Measurements from ENCODE around the gene INO80B. TPM values are rescaled to one million over a fixed set of nuclear protein-coding genes. Genes with fewer than 3 reads are reported as not detected.

Gene INO80B
- total RNA-seq, 1 experiment from 2014 or later: 24.0 TPM

GRCh38 chr2:74423231-74424095, 31.4 kb upstream of the INO80B start:
- BruUV-seq (replicated peaks): no TSS peak
- no peak overlapping the region for H3K4me2 ChIP-seq (ENCODE audit: low read length)
- ChIA-PET RAD21 (ENCODE audit: low non-redundant PET in 1 of 2, low total read pairs in 2 of 2, uncharacterized antibody in 2 of 2, unreplicated experiment in 2 of 2) (no interaction called here), CTCF (no interaction called here), POLR2A (no interaction called here)
- H3K9me3 ChIP-seq (ENCODE audit: control insufficient read depth in 1 of 2, insufficient read depth in 1 of 2, low read depth in 1 of 2, low read length in 2 of 2): no peaks in the 10 kb centered on the region
- no peaks in the 10 kb centered on the region for H3K79me2 ChIP-seq (ENCODE audit: insufficient read depth, low read length)
- DNase-seq (ENCODE audit: low read depth, low spot score): no peak
- no peaks in the 10 kb centered on the region for H3K9me2 ChIP-seq (ENCODE audit: insufficient read depth)
- no peaks in the 10 kb centered on the region for H3K27me3 ChIP-seq (ENCODE audit: insufficient read depth, low read length)
- H3K4me1 ChIP-seq (ENCODE audit: control insufficient read depth in 1 of 2, insufficient read depth in 2 of 2, low read length in 2 of 2): peaks cover 0 to 36% of the 10 kb centered on the region in 2 experiments; a peak in 3 of 4 replicates
- no peaks in the 10 kb centered on the region for H4K20me1 ChIP-seq (ENCODE audit: insufficient read depth)
- peaks cover 16 to 26% of the 10 kb centered on the region in 2 experiments for H3K36me3 ChIP-seq (ENCODE audit: control insufficient read depth in 1 of 2, insufficient read depth in 2 of 2, low read length in 2 of 2)
- H2AFZ ChIP-seq (ENCODE audit: low read depth, low read length, poor library complexity, severe bottlenecking): no peak overlapping the region
- ATAC-seq: no peak
- no peak for TF ChIP-seq EZH2 (IDR thresholded peaks at IDR 0.05)
- no peak for TF ChIP-seq TCF7L2 (IDR thresholded peaks at IDR 0.05; ENCODE audit: borderline replicate concordance, extremely low read depth, insufficient read depth, insufficient read length)
- no peak for TF ChIP-seq POLR2AphosphoS5 (IDR thresholded peaks at IDR 0.05; ENCODE audit: low read depth, low read length)
- TF ChIP-seq CEBPB (IDR thresholded peaks at IDR 0.05; ENCODE audit: low read depth): no peak
- TF ChIP-seq ZBTB33 (IDR thresholded peaks at IDR 0.05; ENCODE audit: extremely low read depth, insufficient replicate concordance, low read length): no peak
- no peak for TF ChIP-seq POLR2A (IDR thresholded peaks at IDR 0.05; ENCODE audit: borderline replicate concordance, extremely low read depth, insufficient read depth, insufficient read length)
- no peak for TF ChIP-seq CTCF (IDR thresholded peaks at IDR 0.05 in 2 of 3, conservative IDR thresholded peaks at IDR 0.05 in 1 of 3; ENCODE audit: borderline replicate concordance in 1 of 3, insufficient read depth in 1 of 3, low read depth in 2 of 3, low read length in 2 of 3)
- no peak for TF ChIP-seq EGR1 (IDR thresholded peaks at IDR 0.05; ENCODE audit: low read depth)
- TF ChIP-seq ELF1 (IDR thresholded peaks at IDR 0.05; ENCODE audit: borderline replicate concordance, low read depth): no peak
- no peak for TF ChIP-seq RAD21 (IDR thresholded peaks at IDR 0.05; ENCODE audit: low read depth)
- no peak for TF ChIP-seq JUND (IDR thresholded peaks at IDR 0.05)
- no peak for TF ChIP-seq MAX (IDR thresholded peaks at IDR 0.05)
- TF ChIP-seq EZH2phosphoT487 (IDR thresholded peaks at IDR 0.05; ENCODE audit: borderline replicate concordance): no peak
- no peak for TF ChIP-seq YY1 (IDR thresholded peaks at IDR 0.05; ENCODE audit: extremely low read depth, insufficient replicate concordance, low read depth, low read length)
- TF ChIP-seq ZNF274 (IDR thresholded peaks at IDR 0.05; ENCODE audit: low read depth, low read length): no peak
- intact Hi-C loops (cut with micrococcal nuclease): loop anchor here (1.0 kb wide), 1 partner anchor 17 kb away; no protein-coding TSS in a partner anchor
- H3K9ac ChIP-seq (ENCODE audit: low read length): no peak overlapping the region
- no peak overlapping the region for H3K27ac ChIP-seq (ENCODE audit: low read depth, low read length)
- no peak overlapping the region for H3K4me3 ChIP-seq (replicated peaks in 1 of 2; ENCODE audit: low read depth in 1 of 2, low read length in 2 of 2)

Data from HCT116 (cell line).